CD4-positive, alpha-beta T cell treated with Interleukin-6 for 4 hours (primary cell): ENCODE results near the gene SRPK2.
"Not testable (repeated sequence)": the region's sequence is repeated elsewhere in the genome, so short reads cannot be mapped to it uniquely, and the experiment has no call there.

Experiments used
- DNase-seq: peaks from one replicate; pipeline ENCODE4 v3.0.0-alpha.2; 2020; ENCODE audit warnings: mixed read lengths

SRPK2 gene

DNA sequence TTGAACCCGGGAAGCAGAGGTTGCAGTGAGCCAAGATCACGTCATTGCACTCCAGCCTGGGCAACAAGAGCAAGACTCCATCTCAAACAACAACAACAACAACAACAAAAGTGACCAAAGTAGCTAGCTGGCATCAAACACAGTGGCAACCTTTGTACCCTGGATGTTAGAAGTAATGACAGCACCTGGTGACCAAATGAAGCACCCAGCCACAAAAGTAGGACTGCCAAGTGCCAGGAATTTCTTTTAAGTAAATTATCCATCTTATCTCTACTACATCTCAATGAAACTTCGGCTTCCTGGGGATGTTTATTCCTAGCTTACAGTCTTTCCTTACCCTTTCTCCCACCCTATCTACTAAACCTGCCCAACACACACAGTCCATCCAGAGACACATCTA, 18.8 kb downstream of the SRPK2 start:
- DNase-seq, result no peak

DNA sequence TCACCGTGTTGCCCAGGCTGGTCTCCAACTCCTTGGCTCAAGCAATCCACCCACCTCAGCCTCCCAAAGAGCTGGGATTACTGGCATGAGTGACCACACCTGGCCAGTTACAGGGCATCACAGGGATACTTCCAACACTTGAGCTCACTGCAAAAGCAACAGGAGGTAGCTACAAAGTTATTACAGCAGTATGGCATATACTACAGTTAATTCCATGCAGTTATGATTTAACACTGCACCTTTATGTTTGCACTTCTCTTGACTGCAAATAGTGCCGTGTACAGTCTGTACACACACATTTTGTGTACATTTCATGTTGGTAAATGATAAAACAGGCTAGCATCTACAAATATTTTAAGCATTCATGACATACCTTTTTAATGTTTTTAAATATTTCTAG, 21.3 kb downstream of the SRPK2 start:
- DNase-seq, result no peak

DNA sequence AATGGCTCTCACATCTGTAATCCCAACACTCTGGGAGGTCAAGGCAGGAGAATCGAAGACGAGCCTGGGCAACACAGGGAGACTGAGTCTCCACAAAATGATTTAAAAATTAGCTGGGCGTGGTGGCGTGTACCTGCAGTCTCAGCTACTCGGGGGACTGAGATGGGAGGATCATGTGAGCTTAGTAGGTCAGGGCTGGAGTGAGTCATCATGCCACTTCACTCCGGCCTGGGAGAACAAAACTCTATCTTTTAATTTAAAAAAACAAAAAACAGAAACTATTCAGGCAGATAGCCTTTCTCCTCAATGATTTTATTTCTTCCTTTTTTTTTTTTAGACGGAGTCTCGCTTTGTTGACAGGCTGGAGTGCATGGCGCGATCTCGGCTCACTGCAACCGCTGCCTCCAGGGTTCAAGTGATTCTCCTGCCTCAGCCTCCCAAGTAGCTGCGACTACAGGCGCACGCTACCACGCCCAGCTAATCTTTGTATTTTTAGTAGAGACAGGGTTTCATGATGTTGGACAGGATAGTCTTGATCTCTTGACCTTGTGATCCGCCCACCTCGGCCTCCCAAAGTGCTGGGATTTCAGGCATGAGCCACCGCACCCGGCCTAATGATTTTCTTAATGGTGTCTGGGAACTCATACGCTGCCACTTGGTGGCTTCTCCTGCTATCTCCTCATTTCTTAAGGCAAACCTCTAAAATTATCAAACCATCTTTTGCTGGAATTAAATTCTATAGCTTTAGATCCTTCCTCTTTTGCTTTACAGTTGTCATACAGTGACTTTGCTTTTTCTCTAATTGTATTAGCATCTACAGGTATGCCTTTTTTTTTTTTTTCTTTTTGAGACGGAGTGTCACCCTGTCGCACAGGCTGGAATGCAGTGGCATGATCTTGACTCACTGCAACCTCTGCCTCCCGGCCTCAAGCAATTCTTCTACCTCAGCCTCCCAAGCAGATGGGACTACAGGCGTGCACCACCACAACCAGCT, 22.9 kb downstream of the SRPK2 start:
- DNase-seq, result no peak

DNA sequence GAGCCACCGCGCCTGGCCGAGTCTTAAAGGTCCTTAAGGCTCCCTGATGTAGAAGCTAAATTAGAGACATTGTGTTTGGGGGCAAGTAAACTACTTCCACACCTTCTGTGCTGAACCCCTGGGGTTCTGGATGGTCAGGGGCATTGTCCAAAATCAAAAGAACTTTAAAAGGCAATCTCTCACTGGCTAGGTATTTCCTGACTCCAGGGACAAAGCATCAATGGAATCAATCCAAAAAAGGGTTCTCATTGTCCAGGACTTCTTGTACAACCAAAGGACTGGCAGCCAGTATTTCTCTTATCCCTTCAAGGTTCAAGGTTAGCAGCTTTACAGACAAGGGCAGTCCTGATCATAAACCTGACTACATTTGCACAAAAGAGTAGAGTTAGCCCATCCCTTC, 24.0 kb downstream of the SRPK2 start:
- no peak for DNase-seq

DNA sequence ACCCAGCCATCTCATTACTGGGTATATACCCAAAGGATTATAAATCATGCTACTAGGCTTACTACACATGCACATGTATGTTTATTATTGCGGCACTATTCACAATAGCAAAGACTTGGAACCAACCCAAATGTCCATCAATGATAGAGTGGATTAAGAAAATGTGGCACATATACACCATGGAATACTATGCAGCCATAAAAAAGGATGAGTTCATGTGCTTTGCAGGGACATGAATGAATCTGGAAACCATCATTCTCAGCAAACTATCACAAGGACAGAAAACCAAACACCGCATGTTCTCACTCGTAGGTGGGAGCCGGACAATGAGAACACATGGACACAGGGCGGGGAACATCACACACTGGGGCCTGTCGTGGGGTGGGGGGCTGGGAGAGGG, 25.1 kb downstream of the SRPK2 start:
- DNase-seq, result not testable (repeated sequence)

DNA sequence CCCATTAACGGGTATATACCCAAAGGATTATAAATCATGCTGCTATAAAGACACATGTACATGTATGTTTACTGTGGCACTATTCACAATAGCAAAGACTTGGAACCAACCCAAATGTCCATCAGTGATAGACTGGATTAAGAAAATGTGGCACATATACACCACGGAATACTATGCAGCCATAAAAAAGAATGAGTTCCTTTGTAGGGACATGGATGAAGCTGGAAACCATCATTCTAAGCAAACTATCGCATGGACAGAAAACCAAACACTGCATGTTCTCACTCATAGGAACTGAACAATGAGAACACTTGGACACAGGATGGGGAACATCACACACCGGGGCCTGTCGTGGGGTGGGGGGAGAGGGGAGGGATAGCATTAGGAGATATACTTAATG, 26.0 kb downstream of the SRPK2 start:
- not testable (repeated sequence) for DNase-seq

DNA sequence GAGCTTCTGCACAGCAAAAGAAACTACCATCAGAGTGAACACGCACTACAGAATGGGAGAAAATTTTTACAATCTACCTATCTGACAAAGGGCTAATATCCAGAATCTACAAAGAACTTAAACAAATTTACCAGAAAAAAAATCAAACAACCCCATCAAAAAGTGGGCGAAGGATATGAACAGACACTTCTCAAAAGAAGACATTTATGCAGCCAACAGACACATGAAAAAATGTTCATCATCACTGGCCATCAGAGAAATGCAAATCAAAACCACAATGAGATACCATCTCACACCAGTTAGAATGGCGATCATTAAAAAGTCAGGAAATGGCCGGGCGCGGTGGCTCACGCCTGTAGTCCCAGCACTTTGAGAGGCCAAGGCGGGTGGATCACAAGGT, 26.7 kb downstream of the SRPK2 start:
- DNase-seq, result not testable (repeated sequence)

DNA sequence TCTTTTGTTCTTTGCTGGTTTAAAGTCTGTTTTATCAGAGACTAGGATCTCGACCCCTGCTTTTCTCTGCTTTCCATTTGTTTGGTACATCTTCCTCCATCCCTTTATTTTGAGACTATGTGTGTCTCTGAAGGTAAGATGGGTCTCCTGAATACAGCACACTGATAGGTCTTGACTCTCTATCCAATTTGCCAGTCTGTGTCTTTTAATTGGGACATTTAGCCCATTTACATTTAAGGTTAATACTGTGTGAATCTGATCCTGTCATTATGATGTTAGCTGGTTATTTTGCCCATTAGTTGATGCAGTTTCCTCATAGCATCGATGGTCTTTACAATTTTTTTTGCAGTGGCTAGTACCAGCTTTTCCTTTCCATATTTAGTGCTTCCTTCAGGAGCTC, 28.6 kb downstream of the SRPK2 start:
- DNase-seq, result not testable (repeated sequence)

DNA sequence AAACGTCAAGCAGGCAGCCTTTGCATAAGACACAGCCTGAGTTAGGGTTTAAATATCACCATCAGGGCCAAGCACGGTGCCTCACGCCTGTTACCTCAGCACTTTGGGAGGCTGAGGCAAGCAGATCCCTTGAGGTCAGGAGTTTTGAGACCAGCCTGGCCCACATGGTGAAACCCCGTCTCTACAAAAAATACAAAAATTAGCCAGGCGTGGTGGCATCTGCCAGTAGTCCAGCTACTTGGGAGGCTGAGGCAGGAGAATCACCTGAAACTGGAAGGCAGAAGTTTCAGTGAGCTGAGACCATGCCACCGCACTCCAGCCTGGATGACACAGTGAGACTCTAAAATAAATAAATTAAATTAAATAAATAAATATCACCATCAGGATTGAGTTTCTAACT, 33.0 kb downstream of the SRPK2 start:
- no peak for DNase-seq

DNA sequence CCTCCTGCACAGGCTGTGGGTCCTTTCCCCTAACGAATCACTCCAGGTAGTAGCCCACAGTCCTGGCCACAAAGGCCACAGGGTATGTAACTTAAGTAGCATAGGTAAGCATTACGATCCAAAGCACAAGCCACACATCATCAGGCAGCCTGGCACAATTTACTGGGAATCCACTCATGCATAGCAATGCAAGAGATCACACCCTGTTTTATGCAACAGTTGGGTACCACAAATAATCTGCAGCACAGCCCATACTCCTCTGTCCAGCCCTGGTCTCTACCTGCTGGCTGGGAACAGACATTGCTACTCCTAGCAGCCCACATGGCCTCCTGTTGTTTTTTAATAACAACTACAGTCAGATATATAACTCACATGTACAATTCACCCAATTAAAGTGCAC, 34.3 kb downstream of the SRPK2 start:
- DNase-seq, result no peak

DNA sequence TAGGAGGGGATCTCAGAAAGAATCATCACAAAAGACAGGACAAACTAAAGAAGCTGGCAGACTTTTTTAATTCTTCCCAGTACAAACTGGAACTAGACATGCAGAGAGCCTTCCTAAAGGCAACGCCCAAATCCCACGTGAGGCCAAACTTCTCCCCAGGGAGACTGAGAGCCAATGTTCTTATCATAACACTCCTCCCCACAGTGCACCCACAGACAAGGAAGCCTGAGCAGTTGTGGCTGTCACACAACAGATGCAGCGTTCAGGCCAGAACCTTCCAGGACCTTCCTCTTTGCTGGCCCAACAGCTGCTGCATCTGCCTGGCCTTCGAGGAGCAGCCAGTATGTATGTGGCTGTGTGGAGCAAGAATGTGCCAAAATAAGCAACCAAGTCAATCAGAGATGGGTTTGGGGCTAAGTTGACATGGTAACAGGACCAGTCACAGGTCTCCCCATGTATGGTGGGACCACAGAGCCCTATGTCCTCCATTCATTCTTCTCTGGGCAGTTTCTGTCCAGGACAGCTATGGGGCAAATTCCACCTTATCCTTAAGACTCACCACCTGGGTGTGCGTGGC, 34.9 kb downstream of the SRPK2 start:
- no peak for DNase-seq

DNA sequence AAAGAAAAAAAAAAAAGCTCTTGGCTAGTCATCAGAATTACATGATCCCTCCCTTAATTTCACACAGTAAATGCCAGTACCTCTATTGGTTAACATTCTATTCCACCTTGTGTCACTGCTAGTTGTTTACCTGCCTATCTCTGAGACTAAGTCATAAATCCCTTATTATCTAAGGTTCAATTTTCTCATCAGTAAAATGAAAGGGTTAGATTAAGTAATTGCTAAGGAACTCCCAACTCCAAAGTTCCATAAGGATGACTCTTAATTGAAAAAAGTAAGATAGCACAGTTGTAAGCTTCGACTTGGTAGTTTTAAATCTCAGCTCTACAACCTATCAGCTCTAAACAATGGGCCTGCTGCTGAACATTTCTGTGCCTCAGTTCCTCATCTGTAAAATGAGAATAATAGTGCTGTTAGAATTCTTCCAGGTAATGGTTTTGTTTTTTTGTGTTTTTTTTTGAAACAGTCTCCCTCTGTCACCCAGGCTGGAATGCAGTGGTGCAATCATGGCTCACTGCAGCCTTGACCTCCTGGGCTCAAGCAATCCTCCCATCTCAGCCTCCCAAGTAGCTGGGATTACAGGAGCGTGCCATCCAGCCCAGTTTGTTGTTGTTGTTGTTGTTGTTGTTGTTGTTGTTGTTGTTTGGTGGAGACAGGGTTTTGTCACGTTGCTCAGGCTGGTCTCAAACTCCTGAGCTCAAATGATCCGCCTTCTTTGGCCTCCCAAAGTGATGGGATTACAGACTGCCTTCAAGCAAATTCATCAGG, 35.6 kb downstream of the SRPK2 start:
- no peak for DNase-seq

DNA sequence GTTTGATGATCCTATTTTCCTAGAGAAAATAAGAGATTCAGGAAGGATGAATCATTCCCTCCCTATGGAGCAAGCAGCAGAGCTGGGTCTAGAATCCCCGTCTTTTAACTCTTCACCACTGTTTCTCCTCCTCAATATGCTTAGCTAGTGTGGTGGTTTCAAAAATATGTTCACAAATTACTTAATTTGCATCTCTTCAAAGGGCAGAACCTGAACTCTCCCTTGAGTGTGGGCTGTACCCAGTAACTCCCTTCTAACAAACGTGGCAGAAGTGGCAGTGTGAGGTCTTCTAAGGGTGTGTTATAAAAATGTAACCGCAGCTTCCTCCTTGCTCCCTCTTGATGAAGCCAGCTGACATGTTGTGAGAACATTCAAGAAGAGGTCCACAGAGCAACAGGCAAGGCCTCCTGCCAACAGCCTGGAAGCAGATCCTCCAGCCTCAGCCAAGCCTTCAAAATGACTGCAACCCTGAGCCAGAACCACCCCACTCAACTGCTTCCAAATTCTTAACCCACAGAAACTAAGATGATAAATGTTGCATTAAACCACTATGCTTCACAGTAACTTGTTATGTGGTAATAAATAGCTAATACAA, 36.6 kb downstream of the SRPK2 start:
- peak; percentile 60 for DNase-seq

DNA sequence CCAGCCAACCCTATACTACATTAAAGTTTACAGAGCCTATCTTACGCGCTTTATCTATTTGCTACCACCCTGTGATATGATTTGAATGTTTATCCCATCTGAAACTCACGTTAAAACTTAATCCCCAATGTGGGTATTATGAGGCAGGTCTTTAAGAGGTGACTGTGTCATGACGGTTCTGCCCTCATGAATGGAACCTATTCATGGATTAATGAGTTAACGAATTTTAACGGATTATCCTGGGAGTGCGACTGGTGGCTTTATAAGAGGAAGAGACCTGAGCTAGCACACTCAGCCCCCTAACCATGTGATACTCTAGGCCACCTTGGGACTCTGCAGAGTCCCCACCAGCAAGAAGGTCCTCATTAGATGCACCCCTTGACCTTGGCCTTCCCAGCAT, 37.8 kb downstream of the SRPK2 start:
- no peak for DNase-seq

DNA sequence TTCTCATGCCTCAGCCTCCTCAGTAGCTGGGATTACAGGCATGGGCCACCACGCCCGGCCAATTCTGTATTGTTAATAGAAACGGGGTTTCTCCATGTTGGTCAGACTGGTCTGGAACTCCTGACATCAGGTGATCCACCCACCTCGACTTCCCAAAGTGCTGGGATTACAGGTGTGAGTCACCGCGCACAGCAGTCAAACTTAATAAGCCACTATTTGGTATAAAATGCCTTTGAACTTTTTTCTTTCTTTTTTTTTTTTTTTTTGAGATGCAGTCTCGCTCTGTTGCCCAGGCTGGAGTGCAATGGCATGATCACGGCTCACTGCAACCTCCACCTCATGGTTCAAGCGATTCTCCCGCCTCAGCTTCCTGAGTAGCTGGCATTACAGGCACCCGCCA, 40.5 kb downstream of the SRPK2 start:
- not testable (repeated sequence) for DNase-seq

DNA sequence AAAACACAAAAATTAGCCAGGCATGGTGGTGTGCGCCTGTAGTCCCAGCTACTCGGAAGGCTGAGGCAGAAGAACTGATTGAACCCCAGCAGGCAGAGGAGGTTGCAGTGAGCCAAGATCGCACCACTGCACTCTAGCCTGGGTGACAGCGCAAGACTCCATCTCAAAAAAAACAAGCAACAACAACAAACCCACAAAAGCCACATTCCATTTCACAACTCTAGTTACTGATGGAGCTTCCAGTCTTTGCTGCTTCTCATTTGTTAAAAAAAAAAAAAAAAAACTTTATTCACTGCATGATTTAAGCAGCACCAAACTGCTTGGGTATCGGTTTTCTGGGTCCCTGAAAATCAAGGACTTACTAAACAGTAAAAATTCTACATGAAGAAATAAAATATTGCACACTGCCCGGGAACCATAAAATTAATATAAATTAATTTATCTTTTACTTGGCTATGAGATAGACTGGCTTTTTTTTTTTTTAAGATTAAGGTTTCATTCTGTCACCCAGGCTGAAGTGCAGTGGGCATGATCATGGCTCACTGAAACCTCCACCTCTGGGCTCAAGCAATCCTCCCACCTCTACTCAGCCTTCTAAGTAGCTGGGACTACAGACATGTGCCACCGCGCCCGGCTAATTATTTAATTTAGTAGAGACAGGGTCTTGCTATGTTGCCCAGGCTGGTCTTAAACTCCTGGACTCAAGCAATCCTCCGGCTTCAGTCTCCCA, 42.0 kb downstream of the SRPK2 start:
- no peak for DNase-seq

DNA sequence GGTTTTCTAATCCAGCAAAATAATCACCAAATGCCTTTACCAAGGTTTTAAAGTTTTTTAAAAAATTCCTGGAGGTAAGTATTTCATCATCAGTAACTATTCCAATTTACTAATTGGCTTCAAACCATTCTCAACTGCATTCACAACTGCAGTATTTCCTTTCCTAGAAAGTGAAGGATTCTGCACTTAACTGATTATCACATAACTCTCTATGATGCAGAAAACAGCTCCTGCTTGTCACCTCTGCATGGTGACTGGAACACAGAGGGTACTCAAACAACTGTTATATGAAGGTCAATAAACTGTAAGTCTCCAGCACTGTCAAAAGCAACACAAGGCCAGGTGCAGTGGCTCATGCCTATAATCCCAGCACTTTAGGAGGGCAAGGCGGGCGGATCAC, 42.6 kb downstream of the SRPK2 start:
- DNase-seq, result no peak

DNA sequence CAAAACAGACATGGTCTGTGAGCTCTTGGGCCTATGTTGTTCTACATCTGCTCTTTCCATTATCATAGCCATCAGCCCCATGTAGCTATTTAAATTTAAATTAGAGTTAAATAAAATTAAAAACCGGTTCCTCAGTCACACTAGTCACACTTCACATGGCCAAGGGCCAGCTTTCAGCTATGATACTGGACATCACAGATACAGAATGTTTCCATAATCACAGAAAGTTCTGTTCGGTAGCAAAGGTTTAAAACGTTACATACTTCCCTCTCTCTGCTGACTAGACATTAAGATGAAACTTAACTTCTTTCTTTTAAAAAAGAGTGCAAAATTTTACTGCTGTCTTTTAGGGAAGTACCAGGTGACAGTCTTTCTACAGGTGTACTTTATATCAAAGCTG, 43.0 kb downstream of the SRPK2 start:
- no peak for DNase-seq

DNA sequence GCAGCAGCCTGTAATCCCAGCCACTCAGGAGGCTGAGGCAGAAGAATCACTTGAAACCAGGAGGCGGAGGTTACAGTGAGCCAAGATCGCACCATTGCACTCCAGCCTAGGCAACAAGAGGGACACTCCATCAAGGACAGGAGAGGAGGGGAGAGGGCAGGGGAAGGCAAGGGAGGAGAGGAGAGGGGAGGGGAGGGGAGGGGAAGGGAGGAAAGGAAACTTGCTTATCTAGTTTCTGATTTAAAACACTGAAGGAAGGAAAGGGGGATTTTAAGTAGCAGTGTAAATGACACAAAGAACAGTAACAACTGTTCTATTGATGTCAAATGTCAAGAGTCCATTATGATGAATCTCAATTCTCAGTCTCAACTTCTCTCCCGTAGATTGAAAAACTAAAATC, 43.7 kb downstream of the SRPK2 start:
- no peak for DNase-seq

DNA sequence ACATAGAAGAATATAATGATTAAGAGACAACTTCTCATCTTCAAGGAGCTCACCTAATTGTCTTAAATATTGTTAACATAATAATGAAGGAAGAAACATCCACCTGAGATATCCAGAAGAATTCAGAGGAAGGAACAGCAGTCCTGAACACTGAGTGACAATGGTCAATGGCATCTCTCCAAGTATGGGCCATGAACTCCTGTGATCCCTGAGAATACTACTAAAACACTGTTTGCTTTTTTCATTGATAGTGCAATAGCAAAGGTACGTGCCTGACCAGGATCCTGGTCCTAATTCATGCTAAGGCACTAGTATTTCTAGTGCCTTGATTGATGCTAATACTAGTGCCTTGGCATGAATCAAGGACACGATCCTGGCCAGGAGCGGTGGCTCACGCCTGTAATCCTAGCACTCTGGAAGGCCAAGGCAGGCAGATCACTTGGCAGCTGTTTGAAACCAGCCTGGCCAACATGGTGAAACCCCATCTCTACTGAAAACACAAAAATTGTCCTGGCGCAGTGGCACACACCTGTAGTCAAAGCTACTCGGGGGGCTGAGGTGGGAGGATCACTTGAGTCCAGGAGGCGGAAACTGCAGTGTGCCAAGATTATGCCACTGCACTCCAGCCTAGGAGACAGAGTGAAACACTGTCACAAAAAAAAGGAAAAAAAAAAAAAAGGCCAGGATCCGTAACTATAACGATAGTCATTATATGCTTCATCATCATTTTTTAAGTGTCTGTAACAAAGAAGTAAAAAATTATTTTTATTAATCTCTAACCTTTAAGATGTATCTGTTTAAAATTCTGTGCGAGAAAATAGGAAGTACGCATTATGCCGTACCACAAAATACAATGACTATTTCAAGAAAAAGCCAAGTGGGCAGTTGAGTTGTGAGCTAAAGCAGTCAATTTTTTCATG, 49.1 kb downstream of the SRPK2 start:
- DNase-seq, result no peak

DNA sequence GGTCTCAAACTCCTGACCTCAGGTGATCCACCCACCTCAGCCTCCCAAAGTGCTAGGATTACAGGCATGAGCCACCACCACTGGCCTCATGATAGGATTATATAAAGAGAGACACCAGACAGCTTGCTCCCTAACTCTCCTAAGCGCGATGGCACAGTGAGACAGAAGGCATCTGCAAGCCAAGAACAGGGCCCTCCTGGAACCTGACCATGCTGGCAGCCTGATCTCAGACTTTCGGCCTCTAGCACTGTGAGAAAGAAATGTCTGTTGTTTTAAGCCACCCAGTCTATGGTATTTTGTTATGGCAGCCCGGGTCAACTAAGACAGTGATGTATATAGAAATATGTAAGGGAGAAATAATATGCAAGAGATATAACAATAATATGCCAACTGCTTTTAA, 51.2 kb downstream of the SRPK2 start:
- DNase-seq, result no peak
